ENCODE results near the gene ARHGAP25.

GRCh38 chr2:68857202-68857845, 122.7 kb downstream of the ARHGAP25 start:
- TF ChIP-seq POLR2A (IDR thresholded peaks at IDR 0.05; ENCODE audit: low read depth, low read length) (no peak), POLR2AphosphoS5 (IDR thresholded peaks at IDR 0.05; ENCODE audit: low read depth, low read length) (no peak), TAF1 (IDR thresholded peaks at IDR 0.05; ENCODE audit: borderline replicate concordance, low read depth, low read length) (no peak)

All from GM12892 (cell line).